Dendritic cell treated with granulocyte-macrophage colony-stimulating factor and Interleukin-4, amounts not matched to agents 40 ng/mL and 50 ng/mL, for 4 days (primary cell): Measurements from ENCODE around the gene NUDT11.

ENCODE experiments used
- H3K27ac Mint-ChIP-seq: one replicate; pipeline ENCODE4 v1.8.0; 2022; ENCODE audit warnings: mild to moderate bottlenecking, mixed read lengths
- H3K27me3 Mint-ChIP-seq: one replicate; pipeline ENCODE4 v1.8.0; 2022; ENCODE audit warnings: mild to moderate bottlenecking, mixed read lengths
- H3K36me3 Mint-ChIP-seq: one replicate; pipeline ENCODE4 v1.8.0; 2022; ENCODE audit warnings: low read depth, mixed read lengths
- H3K4me1 Mint-ChIP-seq: one replicate; pipeline ENCODE4 v1.8.0; 2022; ENCODE audit warnings: low read depth, mixed read lengths
- H3K4me3 Mint-ChIP-seq: one replicate; pipeline ENCODE4 v1.8.0; 2022; ENCODE audit warnings: mild to moderate bottlenecking, moderate library complexity, mixed read lengths
- H3K9me3 Mint-ChIP-seq: one replicate; pipeline ENCODE4 v1.8.0; 2022; ENCODE audit warnings: mixed read lengths
- intact Hi-C: fragments of 100-400 bp; cut with micrococcal nuclease; formaldehyde crosslinking; loops from one replicate; pipeline ENCODE4 v1.15.0; 2022

Gene NUDT11

DNA sequence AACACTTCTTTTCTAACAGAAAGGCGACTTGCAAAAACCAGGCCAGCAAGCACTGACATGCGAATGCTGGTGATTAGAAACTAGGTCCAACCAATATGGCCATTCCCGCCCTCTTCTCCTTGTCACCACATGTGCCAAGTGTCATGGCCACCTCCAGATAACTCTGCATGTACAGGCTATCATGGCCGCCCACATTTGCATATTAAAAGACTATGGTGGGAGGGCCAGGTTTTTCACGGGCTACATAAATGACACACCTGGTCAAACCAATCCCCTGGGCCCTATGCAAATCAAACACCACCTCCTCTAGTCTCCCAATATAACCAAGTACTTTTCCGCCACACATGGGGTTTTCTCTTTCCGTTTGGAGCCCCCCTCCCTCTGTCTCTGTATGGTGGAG, 40.1 kb downstream of the NUDT11 start:
- Mint-ChIP-seq H3K4me1 (no peaks in the 10 kb centered on the region), H3K27ac (no peak overlapping the region), H3K9me3 (no peaks in the 10 kb centered on the region), H3K36me3 (no peaks in the 10 kb centered on the region), H3K4me3 (no peak overlapping the region), H3K27me3 (no peaks in the 10 kb centered on the region)
- intact Hi-C loops: no loop called here

DNA sequence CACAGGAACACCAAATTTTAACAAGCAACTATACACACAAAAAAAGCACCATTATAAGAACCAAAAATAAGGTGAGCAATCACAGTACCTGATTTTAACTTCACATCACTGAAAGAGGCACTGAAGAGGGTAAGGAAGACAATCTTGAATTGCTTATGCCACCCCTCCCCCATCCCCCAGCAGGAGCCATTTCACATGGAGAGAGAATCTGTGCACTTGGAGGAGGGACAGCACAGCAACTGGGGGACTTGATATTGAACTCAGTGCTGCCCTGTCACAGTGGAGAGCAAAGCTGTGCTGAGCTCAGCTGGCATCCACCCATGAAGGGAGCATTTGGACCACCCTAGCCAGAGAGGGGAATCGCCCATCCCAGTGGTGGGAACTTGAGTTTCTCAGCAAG, 56.0 kb downstream of the NUDT11 start:
- Mint-ChIP-seq H3K4me1 (no peaks in the 10 kb centered on the region), H3K36me3 (no peaks in the 10 kb centered on the region), H3K9me3 (no peaks in the 10 kb centered on the region), H3K4me3 (no peak overlapping the region), H3K27me3 (no peaks in the 10 kb centered on the region), H3K27ac (no peak overlapping the region)
- intact Hi-C loops: no loop called here
